Nasal cavity respiratory epithelium epithelial cell of viscerocranial mucosa (primary cell): ENCODE results near the gene TIMM17A. TPM values are rescaled to one million over a fixed set of nuclear protein-coding genes. Genes with fewer than 3 reads are reported as not detected.

Source experiments
- total RNA-seq: library from RNA; depleted of rRNA; stranded (reverse); fragments of >200 nt; gene quantifications from 2 replicates; pipeline ENCODE4 v1.2.3, GENCODE V29; 2014

The TIMM17A gene
- total RNA-seq = 39.9 and 72.1 TPM in 2 replicates

DNA sequence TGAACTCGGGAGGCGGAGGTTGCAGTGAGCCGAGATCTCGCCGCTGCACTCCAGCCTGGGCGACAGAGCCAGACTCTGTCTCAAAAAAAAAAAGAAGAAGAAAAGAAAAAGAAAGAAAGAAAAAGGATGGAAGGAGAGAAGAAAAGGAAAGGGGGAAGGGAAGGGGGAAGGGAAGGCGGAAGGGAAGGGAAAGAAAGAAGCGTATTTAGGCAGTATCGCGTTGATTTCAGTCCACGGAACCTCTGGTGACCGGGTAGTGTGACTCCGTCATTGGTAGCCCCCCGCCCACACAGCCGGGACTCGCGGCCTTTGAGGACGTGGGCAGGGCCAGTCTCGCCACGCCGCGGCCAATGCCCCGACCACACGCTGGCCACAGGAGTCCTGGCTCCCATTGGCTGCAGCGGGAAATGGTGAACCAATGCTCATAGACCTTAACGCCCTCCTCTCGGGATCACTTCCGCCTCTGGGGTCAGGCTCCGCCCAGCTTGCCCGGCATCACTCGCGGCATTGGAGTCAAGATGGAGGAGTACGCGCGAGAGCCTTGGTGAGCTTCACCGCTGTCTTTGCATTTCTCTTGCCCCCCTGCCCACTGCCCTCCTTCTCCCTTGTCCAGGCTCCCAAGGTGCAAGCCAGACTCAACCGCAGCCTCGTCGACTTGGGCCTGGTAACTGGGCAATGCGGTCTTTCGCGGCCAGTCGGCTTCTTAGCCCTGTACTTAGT, at the start of gene TIMM17A:
Gene TIMM17A, plus strand, starts transcription at position 495 of the 720 bp plus-strand sequence. Its CDS starts 24 bp downstream, at position 519.

DNA sequence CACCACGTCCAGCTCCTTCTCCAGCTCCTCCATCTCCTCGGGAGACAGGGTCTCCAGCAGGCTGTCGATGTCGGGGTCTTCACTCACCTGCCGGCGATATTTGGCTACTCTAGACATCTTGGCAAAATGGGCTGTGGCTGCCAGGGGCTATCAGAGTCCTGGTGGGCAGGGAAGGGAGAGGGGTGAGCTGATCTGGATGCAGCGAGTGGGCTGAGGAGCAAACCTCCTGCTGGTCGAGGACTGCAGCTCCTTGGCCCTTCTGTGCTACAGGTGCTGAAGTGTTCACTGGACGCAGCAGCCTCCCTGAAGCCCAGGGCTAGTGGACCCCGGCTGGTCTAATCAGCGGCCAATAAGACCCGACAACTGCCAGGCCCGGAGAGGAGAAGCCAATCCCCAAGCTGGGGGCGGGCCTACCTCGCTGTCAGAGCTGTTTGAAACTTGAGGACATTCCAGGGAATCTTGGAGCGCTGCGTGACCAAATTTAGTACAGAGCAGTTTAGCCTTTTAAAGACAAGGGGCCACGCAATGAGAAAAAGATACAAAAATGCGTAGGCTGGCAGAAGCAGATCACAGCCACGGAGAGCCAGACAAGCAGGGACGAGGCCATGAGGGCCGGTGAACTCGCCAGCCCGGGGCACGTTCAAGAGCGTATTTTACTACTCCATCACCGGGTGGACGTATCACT, 8.9 kb upstream of the TIMM17A start, which contains the start of gene LMOD1:
Gene LMOD1, minus strand, starts transcription at position 325 of the 685 bp plus-strand sequence. Its CDS starts 208 bp downstream, at position 117.

DNA sequence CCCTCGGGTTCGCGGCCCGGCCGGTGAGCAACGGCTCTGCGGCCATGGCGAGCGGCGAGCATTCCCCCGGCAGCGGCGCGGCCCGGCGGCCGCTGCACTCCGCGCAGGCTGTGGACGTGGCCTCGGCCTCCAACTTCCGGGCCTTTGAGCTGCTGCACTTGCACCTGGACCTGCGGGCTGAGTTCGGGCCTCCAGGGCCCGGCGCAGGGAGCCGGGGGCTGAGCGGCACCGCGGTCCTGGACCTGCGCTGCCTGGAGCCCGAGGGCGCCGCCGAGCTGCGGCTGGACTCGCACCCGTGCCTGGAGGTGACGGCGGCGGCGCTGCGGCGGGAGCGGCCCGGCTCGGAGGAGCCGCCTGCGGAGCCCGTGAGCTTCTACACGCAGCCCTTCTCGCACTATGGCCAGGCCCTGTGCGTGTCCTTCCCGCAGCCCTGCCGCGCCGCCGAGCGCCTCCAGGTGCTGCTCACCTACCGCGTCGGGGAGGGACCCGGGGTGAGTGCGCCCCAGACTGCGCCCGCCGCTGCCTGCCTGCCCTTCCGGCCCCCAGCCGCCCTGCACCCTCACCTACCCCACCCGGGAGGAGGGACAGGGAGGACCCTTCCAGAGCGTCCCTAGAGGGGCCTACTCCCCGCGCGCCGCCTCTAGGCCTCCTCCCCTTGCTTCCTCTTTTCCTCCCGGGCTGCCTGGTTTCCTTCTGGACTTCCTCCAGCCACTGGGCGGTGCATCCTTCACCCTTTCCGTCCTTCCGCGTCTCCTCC, 27.5 kb downstream of the TIMM17A start, which contains the start of gene RNPEP:
Gene RNPEP, plus strand, starts transcription at position 26 of the 757 bp plus-strand sequence. Its CDS starts 19 bp downstream, at position 45.

DNA sequence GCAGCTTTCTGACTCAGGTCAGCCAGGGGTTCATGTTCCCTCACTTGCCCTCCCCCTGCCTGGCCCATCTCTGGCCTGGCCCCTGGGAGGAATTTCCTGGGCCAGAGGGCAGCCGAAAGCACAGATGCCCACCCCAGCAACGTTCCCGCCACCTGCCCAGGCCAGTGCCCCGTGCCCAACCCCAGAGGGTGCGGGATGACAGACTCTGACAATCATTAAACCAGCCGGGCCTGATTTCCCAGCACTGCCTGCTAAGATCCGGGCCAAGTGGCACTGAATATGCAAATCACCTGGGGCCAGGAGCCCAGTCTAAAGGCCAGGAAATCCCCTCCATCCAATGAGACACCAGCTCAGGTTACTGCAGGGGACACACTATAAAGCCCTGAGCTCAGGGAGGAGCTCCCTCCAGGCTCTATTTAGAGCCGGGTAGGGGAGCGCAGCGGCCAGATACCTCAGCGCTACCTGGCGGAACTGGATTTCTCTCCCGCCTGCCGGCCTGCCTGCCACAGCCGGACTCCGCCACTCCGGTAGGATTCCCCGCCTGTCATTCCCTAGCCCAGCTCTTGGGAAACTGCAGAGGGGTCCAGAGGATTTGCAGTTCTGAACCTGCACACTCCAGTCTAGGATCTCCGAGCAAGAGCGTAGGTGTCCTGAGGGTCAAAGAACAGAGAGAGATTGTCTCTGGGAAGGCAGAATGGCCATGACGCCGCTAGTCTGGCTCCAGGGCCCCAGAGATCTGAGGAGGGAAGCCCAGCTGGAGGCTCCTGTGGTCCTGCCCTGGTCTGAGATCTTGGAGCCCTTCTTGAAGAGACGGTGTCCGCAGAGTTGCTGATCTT, 55.1 kb downstream of the TIMM17A start, which contains the start of gene ELF3:
Gene ELF3, plus strand, starts transcription at position 408 of the 836 bp plus-strand sequence. CDS start 550 bp downstream, outside the sequence.

Other genes starting within 250 kb of the TIMM17A start
- 12.6 and 21.8 TPM in 2 replicates for gene IPO9, start 126.3 kb upstream of the TIMM17A start, total RNA-seq
- gene SHISA4, start 66.6 kb upstream of the TIMM17A start, total RNA-seq = 3.4 and 4.0 TPM in 2 replicates
- gene LMOD1, start 9.0 kb upstream of the TIMM17A start, total RNA-seq = 0.21 TPM in 1 of 2 replicates, not detected in the other
- 39.6 and 65.1 TPM in 2 replicates for gene RNPEP, start 27.1 kb downstream of the TIMM17A start, total RNA-seq
- 23.2 and 49.3 TPM in 2 replicates for gene ELF3, start 55.1 kb downstream of the TIMM17A start, total RNA-seq
- not detected in 2 replicates for gene GPR37L1, start 167.4 kb downstream of the TIMM17A start, total RNA-seq
- 29.4 and 45.3 TPM in 2 replicates for gene ARL8A, start 189.2 kb downstream of the TIMM17A start, total RNA-seq
- gene PTPN7, start 205.1 kb downstream of the TIMM17A start, total RNA-seq = not detected in 2 replicates
- under 0.01 TPM in 1 of 2 replicates, not detected in the other for gene LGR6, start 238.3 kb downstream of the TIMM17A start, total RNA-seq